Hepatocyte (in vitro differentiated cells): ENCODE data around the gene USP44.

Experiments used
- CTCF ChIP-seq: fragments of 200-600 bp; sonication (generic); IDR thresholded peaks from 2 replicates; pipeline ENCODE4 v1.5.1; 2016; ENCODE audit warnings: antibody characterized with exemption, mild to moderate bottlenecking; ENCODE audit not compliant: poor library complexity
- EZH2 ChIP-seq: fragments of 200-600 bp; sonication (generic); IDR thresholded peaks from 2 replicates; pipeline ENCODE4 v1.6.1; 2016; ENCODE audit warnings: antibody characterized with exemption, mild to moderate bottlenecking, borderline replicate concordance

GRCh38 chr12:95520816-95521215, 30.5 kb downstream of the USP44 start:
- no peak for TF ChIP-seq CTCF
- TF ChIP-seq EZH2, result no peak
